ENCODE measurements around the gene MED13L. TPM values are rescaled to one million over a fixed set of nuclear protein-coding genes. Genes with fewer than 3 reads are reported as not detected.

Gene MED13L
- total and polyA plus RNA-seq, 2 of the 8 experiments (the other 6 are each of a cell fraction or from before 2014, with no cell fraction given), result 15.9 to 51.7 TPM

DNA sequence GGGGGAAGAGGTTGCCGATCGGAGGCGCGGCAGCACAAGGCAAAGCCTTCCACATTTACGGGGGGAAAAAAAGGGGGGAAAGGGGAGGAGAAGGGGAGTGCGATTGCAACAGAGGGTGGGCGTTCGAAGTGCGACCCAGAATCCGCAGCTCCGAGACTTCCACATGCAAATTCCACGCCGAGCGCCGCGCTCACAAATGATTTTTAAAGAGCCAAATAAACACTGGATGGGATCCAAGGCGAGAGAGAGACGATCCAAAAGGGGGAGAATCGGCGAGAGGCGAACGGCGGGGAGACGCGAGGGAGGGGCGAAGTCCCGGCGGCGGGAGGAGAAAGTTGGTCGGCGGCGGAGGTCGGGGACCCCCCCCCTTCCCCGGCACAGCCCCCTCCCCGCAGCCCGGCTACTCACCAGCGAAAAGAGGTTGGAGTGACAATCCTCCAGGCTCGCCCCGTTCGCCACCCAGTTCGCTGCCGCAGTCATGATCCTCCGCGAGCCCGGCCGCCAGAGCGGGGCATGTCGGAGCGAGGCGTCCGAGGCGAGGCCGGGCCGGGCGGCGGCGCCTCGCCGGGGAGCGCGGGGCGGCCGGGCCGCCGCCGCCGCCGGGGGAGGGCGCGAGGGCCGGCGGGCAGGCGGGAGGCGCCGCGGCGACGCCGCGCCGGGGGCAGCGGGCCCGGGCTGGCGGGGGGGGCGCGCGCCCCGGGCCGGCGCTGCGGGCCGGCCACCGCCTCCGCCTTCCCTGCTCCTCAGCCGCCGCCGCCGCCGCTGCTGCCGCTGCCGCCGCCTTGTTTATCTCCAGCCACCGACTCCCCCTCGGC, 634 bp downstream of the MED13L start:
- Histone ChIP-seq H3K4me2 (ENCODE audit: insufficient read depth in 1 of 2, low read depth in 2 of 2, low read length in 2 of 2) (peak overlapping the region; percentile 73 to 77), H3K4ac (replicated peaks; ENCODE audit: insufficient read length, low read depth, low read length) (no peak overlapping the region), H4K91ac (replicated peaks; ENCODE audit: insufficient read length, low read length) (no peak overlapping the region), H3K79me1 (ENCODE audit: low read depth, low read length) (no peaks in the 10 kb centered on the region), H3K4me3 (ENCODE audit: extremely low read depth in 1 of 4, insufficient read depth in 2 of 4, low read depth in 3 of 4, low read length in 4 of 4) (peak overlapping the region; percentile 89 to 97 (median 92)), H4K5ac (ENCODE audit: insufficient read length, low read depth, low read length) (peak overlapping the region; percentile 70), H2BK120ac (replicated peaks; ENCODE audit: low read depth, low read length) (no peak overlapping the region), H2AK5ac (ENCODE audit: low read depth, low read length) (no peak overlapping the region), H3K4me1 (replicated peaks in 1 of 4; ENCODE audit: control insufficient read depth in 3 of 4, insufficient read depth in 4 of 4, low read length in 3 of 4) (peaks cover 0 to 12% (median 5%) of the 10 kb centered on the region in 4 experiments; a peak in 3 of 7 replicates), H2AFZ (ENCODE audit: low read length) (no peak overlapping the region), H2BK5ac (ENCODE audit: low read depth, low read length) (no peak overlapping the region; the same call in 1 of the 2 replicates), H3K36me3 (ENCODE audit: control insufficient read depth in 2 of 4, insufficient read depth in 4 of 4, low read length in 3 of 4) (no peaks in the 10 kb centered on the region), H3K9ac (replicated peaks in 1 of 4; ENCODE audit: extremely low read depth in 1 of 4, low read depth in 3 of 4, low read length in 3 of 4) (peak overlapping the region; percentile 58 to 99 (median 71); a peak in 6 of 7 replicates), H3K18ac (ENCODE audit: extremely low read depth, low read length) (peak overlapping the region; percentile 64), H2BK20ac (ENCODE audit: low read length) (no peak overlapping the region), H3K23me2 (ENCODE audit: low read depth, low read length) (peaks cover 10% of the 10 kb centered on the region; the same call in 1 of the 2 replicates), H3K27me3 (replicated peaks in 1 of 4; ENCODE audit: control insufficient read depth in 3 of 4, extremely low read depth in 1 of 4, insufficient read depth in 3 of 4, low read length in 3 of 4) (no peaks in the 10 kb centered on the region), H4K8ac (ENCODE audit: extremely low read depth, insufficient read depth, low read length) (no peak overlapping the region), H2BK15ac (ENCODE audit: low read length) (no peak overlapping the region), H3K56ac (replicated peaks; ENCODE audit: insufficient read length, low read depth, low read length) (no peak overlapping the region), H3K79me2 (ENCODE audit: control insufficient read depth in 1 of 2, insufficient read depth in 2 of 2, low read length in 2 of 2) (peaks cover 12 to 49% of the 10 kb centered on the region in 2 experiments; a peak in 3 of 4 replicates), H3K9me3 (ENCODE audit: insufficient read depth in 2 of 2, low read depth in 1 of 2, low read length in 1 of 2) (no peaks in the 10 kb centered on the region), H3K27ac (ENCODE audit: low read depth, low read length) (no peak overlapping the region), H2BK12ac (ENCODE audit: low read depth, low read length) (no peak overlapping the region), H3K23ac (ENCODE audit: insufficient read length) (no peak overlapping the region), H4K20me1 (replicated peaks in 1 of 2; ENCODE audit: control insufficient read depth in 1 of 2, insufficient read depth in 2 of 2, low read length in 2 of 2) (peaks cover 0 to 7% of the 10 kb centered on the region in 2 experiments), H3K14ac (ENCODE audit: insufficient read length) (no peak overlapping the region)
- peak in 1 of 2 experiments; percentile 66 for DNase-seq (ENCODE audit: low read depth in 1 of 2, low spot score in 2 of 2)
- FAIRE-seq, result no peak
- ChIA-PET CTCF (ENCODE audit: partially characterized antibody) (interaction anchor here (0.6 to 1.4 kb wide), 12 partner anchors 7 to 404 kb away, joined by 3 to 7 read pairs (median 3); no protein-coding TSS in a partner anchor), POLR2A (ENCODE audit: partially characterized antibody) (interaction anchor here (0.6 to 1.6 kb wide), 12 partner anchors 11 to 412 kb away, joined by 3 to 9 read pairs (median 4); no protein-coding TSS in a partner anchor)
- 0% methylated on average over 39 of the region's 104 CpGs; no CpG with 5 or more reads in 1 of the 2 experiments for WGBS, 2 experiments (ENCODE audit: extremely low coverage in 1 of 2, insufficient coverage in 1 of 2, insufficient read length in 1 of 2, insufficient replicate concordance in 2 of 2, low coverage in 1 of 2, low lambda C conversion rate in 2 of 2, missing lambda C conversion rate in 1 of 2)
- TF ChIP-seq PHF8 (conservative IDR thresholded peaks at IDR 0.05; ENCODE audit: low read depth, low read length) (0 out of 2 replicates have a peak, but pooled peaks have one; percentile 25), BCL11A (IDR thresholded peaks at IDR 0.05; ENCODE audit: low read depth in 2 of 2, low read length in 2 of 2) (no peak), BRCA1 (IDR thresholded peaks at IDR 0.05; ENCODE audit: low read depth, low read length) (no peak), EP300 (IDR thresholded peaks at IDR 0.05; ENCODE audit: borderline replicate concordance in 1 of 2, low read depth in 2 of 2, low read length in 2 of 2) (peak in 1 of 2 experiments; percentile 57; a peak in 1 of 3 replicates), JUN (IDR thresholded peaks at IDR 0.05; ENCODE audit: low read depth, low read length) (no peak), SP2 (IDR thresholded peaks at IDR 0.05; ENCODE audit: low read length) (no peak), TAF1 (IDR thresholded peaks at IDR 0.05; ENCODE audit: low read depth, low read length) (no peak), MAFK (IDR thresholded peaks at IDR 0.05; ENCODE audit: low read depth, low read length) (no peak), SIRT6 (IDR thresholded peaks at IDR 0.05; ENCODE audit: low read length) (no peak), GTF2F1 (IDR thresholded peaks at IDR 0.05; ENCODE audit: borderline replicate concordance, low read depth, low read length) (no peak)
- TF ChIP-seq, protein P1, sequence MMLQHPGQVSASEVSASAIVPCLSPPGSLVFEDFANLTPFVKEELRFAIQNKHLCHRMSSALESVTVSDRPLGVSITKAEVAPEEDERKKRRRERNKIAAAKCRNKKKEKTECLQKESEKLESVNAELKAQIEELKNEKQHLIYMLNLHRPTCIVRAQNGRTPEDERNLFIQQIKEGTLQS (IDR thresholded peaks at IDR 0.05; ENCODE audit: insufficient read depth, low read depth, low read length), result no peak
